ENCODE measurements around the gene TBPL1.
"Not testable (repeated sequence)": the region's sequence is repeated elsewhere in the genome, so short reads cannot be mapped to it uniquely, and the experiment has no call there.

The TBPL1 gene

GRCh38 chr6:133952815-133953633, at the start of gene TBPL1:
Gene TBPL1, plus strand, starts transcription at chr6:133953224. Its CDS starts 26,902 bp downstream, at chr6:133980126.
- peak; percentile 93 for DNase-seq (ENCODE audit: low spot score)

- DNase-seq (ENCODE audit: low spot score): no peak
These were observed 49.2 kb upstream of the TBPL1 start for GRCh38 chr6:133903855-133904254.

GRCh38 chr6:133906050-133906449, 47.0 kb upstream of the TBPL1 start:
- no peak for DNase-seq (ENCODE audit: low spot score)

- DNase-seq (ENCODE audit: low spot score): peak; percentile 67
These were observed 36.3 kb upstream of the TBPL1 start for GRCh38 chr6:133916650-133917151.

GRCh38 chr6:133917781-133918180, 35.2 kb upstream of the TBPL1 start:
- no peak for DNase-seq (ENCODE audit: low spot score)

GRCh38 chr6:133918208-133918930, 34.7 kb upstream of the TBPL1 start:
- DNase-seq (ENCODE audit: low spot score): no peak

- DNase-seq (ENCODE audit: low spot score): no peak
These were observed 33.7 kb upstream of the TBPL1 start for GRCh38 chr6:133919362-133919761.

GRCh38 chr6:133921249-133921859, 31.7 kb upstream of the TBPL1 start:
- DNase-seq (ENCODE audit: low spot score): peak; percentile 73

GRCh38 chr6:133923938-133924593, 29.0 kb upstream of the TBPL1 start:
- peak; percentile 70 for DNase-seq (ENCODE audit: low spot score)

- DNase-seq (ENCODE audit: low spot score): not testable (repeated sequence)
These were observed 21.8 kb upstream of the TBPL1 start for GRCh38 chr6:133931221-133931620.

- not testable (repeated sequence) for DNase-seq (ENCODE audit: low spot score)
These were observed 16.7 kb upstream of the TBPL1 start for GRCh38 chr6:133936352-133936751.

GRCh38 chr6:133937909-133938308, 15.1 kb upstream of the TBPL1 start:
- DNase-seq (ENCODE audit: low spot score): no peak

- no peak for DNase-seq (ENCODE audit: low spot score)
These were observed 14.5 kb upstream of the TBPL1 start for GRCh38 chr6:133938533-133938932.

GRCh38 chr6:133939778-133940667, 13.0 kb upstream of the TBPL1 start:
- DNase-seq (ENCODE audit: low spot score): no peak

GRCh38 chr6:133945158-133945557, 7.9 kb upstream of the TBPL1 start:
- no peak for DNase-seq (ENCODE audit: low spot score)

GRCh38 chr6:133947302-133947900, 5.6 kb upstream of the TBPL1 start:
- DNase-seq (ENCODE audit: low spot score): no peak

GRCh38 chr6:133948472-133948871, 4.6 kb upstream of the TBPL1 start:
- no peak for DNase-seq (ENCODE audit: low spot score)

- no peak for DNase-seq (ENCODE audit: low spot score)
These were observed 1.8 kb upstream of the TBPL1 start for GRCh38 chr6:133951227-133951626.

GRCh38 chr6:133951881-133952814, 876 bp upstream of the TBPL1 start:
- DNase-seq (ENCODE audit: low spot score): peak; percentile 68

Data from CD4-positive, alpha-beta T cell treated with Interleukin-15 for 4 hours (primary cell).